Right renal cortex interstitium (tissue), 3 donors: ENCODE results near the gene SPINDOC. TPM values are rescaled to one million over a fixed set of nuclear protein-coding genes. Genes with fewer than 3 reads are reported as not detected.
A peak's percentile ranks its signal among the peaks of the same experiment; 100 is the strongest.
"Not testable (repeated sequence)": the region's sequence is repeated elsewhere in the genome, so short reads cannot be mapped to it uniquely, and the experiment has no call there.

ENCODE experiments used
- DNase-seq, 3 donors: peaks; one replicate each; pipeline ENCODE4 v3.0.0-alpha.2; 2013; ENCODE audit warnings: low read depth in 3 of 3, low spot score in 2 of 3
- polyA plus RNA-seq, 3 donors: library from polyadenylated mRNA; unstranded; fragments of 120-200 nt; gene quantifications; one replicate each; pipeline ENCODE4 v1.2.1, GENCODE V29; 2013; ENCODE audit not compliant: insufficient read length in 3 of 3

The SPINDOC gene, protein sequence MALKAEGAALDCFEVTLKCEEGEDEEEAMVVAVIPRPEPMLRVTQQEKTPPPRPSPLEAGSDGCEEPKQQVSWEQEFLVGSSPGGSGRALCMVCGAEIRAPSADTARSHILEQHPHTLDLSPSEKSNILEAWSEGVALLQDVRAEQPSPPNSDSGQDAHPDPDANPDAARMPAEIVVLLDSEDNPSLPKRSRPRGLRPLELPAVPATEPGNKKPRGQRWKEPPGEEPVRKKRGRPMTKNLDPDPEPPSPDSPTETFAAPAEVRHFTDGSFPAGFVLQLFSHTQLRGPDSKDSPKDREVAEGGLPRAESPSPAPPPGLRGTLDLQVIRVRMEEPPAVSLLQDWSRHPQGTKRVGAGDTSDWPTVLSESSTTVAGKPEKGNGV
- 10 to 100 TPM; 21.7 to 26.8 (median 23.4) TPM for polyA plus RNA-seq

DNA sequence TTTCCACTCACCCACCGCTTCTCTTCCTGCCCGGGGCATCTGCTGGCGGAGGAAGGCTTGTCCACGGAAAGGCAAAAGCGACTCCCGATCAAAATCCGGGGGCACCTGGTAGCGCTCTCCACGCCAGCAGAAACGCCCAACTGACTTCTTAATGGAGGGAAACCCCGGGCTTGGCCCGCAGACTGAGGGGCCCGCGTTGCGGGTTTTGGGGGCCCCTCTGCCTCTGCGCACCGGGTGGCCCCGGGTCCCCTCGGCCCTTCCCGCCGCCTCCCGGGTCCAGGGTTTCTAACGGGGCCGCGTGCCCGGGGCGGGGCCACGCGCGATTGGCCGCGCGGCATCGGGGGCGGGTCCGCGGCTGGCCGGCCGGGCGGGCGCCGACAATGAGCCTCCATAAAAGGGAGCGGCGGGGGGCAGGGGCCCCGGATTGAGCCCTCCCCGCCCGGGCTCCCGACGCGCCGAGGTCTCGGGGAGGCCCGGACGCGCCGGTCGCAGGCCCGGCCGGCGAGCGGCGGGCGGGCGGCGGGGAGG, at the start of gene SPINDOC:
Gene SPINDOC, plus strand, starts transcription at position 422 of the 528 bp plus-strand sequence. CDS start 231 bp downstream, outside the sequence.
- no peak for DNase-seq

DNA sequence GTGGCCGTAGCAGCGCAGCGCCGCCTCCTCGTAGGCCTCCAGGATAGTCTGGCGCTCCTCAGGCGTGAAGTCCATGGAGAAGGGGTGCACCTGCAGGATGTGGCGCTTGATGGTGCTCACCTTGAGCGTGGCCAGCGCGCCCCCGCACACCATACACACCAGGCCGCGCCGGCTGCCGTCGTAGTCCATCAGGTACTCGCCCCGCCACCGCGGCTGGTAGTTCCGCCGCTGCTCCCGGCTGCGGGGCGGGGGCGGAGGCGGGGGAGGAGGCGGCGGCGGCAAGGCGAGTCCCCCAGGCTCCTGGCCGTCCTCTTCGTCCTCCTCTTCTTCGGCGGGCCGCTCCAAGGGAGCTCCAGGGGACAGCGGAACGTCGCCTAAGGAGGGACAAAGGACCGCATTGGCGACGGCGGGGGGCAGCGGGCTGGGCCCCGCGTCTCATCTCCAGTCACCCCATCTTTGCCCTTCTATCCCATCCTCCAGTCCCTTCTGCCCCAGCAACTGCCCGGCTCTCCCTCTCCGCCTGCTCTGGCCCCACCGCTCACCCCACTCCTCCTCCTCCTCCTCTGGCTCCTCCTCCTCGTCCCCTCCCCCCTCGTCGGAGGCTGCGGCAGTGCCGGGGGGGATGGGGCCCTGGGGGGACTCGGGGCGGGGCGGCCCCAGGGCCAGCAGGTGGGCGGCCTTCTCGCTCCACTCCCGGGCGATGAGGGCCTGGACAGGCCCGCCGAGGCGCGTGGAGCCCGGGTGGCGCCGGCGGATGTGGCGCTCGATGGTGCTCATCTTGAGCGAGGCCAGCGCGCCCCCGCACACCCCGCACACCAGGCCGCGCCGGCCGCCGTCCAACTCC, 49.5 kb upstream of the SPINDOC start:
- DNase-seq = no peak

DNA sequence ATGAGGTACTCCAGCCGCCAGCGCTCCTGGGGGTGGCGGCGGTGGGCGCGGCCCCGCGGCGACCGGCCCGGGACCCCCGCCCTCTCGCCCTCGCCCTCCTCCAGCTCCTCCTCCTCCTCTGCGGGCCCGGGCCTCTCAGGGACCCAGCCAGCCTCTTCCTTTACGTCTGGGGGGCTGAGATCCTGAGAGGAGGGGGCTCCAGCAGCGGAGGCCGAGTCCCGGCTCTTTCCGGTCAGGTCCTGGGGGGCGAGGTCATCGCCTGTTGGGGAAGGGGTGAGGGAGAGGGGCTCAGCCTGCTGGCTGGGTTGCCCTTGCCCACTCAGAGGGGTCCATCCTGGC, 48.9 kb upstream of the SPINDOC start:
- DNase-seq = no peak

DNA sequence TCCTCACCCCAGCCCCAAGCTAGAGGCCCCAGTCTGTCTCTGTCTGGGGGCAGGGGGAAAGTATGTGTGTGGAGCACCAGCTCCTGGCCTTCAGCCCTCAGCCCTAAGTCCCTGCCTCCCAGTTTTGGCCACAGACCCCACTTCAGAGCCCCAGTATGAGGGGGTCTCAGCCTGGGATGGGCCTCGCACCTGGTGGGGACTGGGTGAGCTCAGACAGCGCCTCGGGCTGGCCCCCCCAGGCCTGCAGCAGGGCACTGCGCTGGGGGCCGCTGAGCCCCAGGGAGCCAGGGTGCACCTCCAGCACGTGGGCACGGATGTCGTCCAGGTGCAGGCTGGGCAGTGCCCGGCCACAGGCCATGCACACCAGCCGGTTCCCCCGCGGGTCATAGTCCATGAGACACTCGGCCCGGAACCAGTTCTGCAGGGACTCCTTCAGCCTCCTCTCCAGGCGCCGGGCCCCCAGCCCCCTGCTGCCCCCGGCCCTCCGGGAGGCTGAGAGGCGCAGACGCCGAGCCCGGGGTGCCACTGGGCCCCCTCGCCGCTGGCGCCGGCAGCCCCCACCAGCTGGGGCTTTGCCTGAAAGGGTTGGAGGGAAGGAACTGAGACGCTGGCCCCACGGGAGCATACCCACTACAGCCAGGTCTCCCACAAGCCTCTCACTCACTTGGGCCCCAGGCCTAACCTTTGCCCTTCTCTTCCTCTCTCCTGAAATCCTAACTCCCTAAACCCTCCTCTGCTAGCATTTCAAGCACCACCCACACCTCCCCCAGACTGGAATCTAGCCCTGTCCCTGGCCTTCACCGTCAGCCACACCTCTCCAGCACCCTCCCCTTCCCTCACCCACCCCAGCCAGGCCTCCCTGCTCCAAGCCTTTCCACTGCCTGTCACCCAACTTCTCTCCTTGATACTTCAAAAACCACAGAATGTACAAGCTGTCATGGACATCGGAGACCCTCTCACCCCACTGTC, 48.3 kb upstream of the SPINDOC start:
- DNase-seq = no peak

DNA sequence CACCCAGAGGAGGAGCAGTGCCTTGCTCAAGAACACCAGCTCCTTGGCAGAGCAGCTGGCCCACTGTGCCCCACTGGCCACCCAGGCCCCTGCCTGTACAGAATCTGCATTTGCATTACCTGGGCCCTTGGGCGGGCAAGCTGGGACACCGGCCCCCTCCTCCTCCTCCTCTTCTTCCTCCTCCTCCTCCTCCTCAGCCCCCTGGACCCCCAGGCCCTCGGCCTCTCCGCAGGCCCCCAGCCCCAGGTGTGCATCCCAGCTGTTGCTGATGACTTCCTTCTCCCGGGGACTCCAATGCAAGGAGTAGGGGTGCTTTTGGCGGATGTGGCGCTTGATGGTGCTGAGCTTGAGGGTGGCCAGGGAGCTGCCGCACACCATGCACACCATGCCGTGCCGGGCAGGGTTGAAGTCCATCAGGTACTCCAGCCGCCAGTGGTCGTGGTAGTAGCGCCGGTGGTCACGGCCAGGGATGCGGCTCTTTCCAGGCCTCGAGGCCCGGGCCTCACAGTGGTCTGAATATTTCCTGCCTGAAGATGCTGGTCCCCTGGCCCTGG, 47.5 kb upstream of the SPINDOC start:
- DNase-seq = no peak

DNA sequence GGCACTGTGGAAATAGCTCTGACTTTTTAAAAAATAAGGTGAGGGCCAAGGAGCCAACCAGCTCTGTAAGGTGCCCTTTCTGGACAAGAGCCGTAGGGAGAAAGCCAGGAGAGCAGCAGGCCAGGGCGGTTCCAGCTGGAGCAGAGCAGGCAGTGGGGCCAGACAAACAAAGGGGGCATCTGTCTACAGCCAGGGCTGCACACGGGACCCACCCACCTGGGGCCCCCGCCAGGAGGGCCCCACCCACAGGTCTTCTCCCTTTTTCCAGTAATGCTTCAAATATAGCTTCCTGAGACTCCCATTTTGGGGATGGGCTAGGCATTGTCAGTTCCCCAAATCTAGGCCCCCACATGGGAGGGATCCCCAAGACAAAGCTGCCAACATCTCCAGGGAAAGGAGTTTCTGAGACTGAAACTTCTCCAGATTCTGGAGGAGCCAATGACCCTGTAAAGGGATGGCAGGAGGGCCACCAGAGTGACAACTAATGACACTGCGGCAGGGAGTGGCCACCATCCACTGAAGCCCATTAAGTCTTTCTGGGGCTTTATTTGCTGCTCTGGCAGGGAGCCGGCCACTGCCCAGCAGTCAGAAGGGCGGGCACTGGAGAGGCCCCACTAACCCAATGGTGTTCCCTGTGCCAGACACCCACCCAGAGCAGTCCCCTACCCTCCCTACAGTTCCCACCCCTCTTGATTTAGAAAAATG, 46.6 kb upstream of the SPINDOC start:
- no peak for DNase-seq

DNA sequence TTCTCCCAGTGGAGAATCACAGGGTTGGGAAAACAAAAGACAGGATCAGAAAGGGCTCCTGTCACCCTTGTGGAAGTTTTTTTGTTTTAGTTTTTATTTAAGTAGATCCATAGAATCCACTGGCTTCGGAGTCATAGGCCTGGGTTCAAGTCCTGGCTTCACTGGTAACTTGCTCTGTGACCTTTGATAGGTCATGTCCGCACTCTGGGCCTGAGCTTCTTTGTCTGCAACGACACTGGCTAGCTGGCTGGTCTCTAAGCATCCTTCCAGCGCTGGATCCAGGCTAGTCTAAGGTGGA, 46.0 kb upstream of the SPINDOC start:
- no peak for DNase-seq

DNA sequence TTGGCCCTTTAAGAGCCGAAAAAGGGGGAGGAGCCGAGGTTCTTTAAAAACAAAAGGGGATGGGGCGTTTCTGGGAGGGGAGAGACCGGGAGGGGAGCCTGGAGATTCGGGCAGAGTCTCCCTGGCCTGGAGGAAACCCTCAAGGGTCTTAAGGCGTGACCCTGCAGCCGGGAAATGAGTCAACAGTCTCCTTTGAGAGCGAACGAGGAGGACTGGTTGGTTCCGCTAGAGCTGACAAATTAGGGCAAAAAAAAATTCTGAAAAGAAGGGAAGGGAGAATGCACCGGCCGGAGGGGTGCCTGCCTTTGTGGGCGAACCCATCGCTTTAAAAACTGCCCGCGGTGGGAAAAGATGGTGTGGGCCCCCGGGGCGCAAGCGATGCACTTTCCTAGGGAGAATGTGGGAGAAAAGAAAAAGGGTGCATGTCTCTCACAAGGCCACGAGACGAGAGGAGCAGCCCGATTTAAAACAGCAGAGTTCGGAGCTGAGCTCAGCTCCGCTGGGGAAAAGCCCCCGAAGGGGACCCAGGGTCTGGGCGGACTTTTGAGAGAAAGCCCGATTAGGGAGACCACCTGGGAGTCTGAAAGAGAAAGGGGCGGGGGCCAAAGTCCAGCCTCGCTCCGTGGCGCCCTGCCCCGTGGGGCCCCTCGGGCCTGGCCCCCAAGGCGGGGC, 45.6 kb upstream of the SPINDOC start:
- DNase-seq = peak in 1 of 3 donors; percentile 56

DNA sequence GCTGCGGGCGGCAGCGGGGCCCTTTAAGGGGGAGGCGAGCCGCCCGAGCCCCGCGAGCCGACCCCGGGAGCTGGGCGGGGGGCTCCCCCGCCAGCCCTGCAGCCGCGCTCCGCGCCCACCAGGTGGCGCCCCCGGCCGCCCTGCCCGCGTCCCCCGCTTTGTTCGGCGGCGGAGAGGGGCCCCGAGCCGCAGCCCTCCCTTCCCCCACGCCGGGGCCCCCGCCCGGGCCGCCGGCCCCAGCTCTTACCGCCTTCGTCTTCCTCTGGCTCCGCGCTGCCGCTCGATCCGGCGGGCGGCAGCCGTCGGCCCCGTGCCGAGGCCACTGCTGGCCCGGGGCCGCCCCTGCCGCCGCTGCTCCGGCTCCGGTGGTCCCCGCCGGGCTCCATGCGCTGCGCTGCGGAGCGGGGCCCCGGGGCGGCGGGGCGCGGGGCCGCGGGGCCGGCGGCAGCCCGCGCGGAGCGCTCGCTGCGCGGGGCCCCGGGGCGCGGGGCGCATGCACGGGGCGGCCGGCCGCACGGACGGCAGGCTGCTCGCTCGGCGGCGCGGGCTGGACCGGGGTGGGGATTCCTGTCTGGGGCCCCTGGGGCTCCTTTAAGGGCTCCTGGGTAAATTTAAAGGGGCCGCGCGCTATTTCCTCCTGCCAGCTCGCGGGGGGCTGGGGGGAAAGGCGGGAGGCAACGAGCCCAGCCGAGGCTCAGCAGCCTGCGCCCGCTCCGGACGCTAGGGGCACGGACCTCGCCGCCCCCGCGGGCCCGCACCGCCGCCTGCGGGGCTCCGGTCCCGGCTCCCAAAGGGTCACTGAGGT, 44.8 kb upstream of the SPINDOC start, which contains the start of gene ZFTA:
Gene ZFTA, minus strand, starts transcription at position 539 of the 805 bp plus-strand sequence. Its CDS starts 153 bp downstream, at position 386.
- DNase-seq = peak in 1 of 3 donors; percentile 49

DNA sequence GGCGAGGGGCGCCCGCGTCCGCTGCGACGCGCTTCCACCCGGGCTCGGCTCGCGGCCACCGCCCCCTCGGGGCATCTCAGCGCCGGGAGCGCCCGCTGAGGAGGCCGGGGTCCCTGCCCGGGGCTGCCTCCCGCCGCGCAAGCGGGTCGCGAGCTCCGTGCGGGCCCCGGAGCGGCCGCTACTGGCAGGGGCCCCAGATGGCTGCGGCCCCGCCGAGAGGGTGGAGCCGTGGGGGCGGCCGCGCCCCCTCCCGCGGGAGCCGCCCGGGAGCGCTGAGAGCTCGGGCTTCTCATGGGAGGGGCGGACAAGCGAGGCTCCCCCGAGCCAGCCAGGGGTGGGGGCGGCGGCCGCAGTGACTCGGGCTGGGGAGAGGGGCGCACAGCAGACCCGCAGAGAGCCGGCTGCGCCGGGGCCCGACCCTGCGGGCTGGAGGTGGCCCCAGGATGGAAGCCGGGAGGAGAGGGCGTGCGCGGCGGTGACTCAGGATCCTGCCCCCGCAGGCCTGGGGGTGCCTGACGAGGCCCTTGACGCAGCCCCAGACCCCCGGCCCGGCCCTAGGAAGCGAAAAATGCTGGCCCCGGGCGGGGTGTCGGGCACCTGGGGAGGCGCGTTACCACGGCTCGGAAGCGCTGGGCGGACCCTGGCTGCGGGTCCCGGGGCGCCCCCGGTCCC, 44.1 kb upstream of the SPINDOC start:
- no peak for DNase-seq

DNA sequence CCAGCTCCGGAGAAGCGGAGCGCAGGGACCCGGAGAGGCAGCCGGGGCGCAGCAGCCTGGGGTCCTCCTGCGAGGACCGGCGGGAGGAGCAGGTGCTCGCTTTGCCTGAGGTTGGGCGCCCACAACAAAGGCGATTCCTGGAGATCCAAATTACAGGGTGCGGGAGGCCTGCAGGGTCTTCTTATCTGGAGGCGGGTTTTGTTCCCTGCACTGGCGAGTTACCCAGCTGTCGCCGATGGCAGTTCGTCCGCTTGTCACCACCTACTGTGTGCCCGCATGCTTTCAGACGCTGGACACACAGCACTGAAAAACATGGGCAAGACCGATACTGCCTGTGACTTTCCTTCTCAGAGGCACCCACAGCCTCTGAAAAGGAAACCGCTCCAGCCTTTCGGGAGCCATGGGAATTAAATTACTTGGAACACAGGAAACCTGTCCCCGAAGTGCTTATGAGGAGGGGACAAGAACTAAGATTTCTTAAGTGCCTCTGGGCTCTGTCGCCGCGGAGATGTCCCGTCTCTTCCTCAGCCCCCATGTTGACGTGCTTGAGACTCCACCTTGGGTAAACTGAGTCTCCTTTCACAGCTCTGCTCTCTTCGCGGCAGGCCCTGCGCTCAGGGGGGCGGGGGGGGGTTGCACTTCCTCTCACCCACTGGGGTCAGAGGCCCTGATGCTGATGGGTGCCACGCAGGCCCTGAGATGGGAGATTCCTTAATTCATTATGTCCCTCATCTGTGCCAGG, 43.4 kb upstream of the SPINDOC start:
- DNase-seq = no peak

DNA sequence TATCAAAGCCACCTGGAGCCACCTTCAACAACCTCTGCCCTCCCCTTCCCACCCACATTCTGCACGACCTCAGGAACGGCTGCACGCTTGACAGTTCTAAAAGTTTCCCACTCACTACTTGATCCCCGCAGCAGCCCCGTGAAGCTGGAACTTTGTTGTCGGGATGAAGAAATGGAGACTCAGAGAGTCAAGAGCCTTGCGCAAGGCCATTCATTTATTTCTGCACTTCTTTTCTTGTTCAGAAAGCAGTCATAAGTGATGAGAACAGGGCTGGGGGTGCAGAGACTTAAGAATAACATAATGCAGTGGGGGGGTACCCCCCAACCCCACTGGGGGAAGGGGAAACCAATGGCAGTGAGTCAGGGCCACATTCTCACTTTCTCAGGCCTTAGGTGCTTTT, 42.5 kb upstream of the SPINDOC start:
- DNase-seq = no peak

DNA sequence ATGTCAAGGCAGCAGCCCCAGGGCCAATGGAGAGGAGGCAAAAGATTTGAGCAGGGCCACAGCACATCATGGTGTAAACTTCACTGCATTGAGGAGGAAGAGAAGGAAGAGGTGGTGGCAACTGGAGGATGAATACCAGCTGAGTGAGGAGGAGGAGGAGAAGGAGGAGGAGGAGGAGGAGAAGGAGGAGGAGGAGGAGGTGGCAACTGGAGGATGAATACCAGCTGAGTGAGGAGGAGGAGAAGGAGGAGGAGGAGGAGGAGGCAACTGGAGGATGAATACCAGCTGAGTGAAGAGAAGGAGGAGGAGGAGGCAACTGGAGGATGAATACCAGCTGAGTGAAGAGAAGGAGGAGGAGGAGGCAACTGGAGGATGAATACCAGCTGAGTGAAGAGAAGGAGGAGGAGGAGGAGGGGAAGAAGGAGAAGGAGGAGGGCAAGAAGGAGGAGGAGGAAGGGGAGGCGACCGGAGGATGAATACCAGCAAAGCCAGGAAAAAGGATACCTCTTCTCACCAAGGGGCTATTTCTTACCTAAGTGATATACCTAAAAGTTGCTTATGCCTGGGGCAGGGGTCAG, 41.4 kb upstream of the SPINDOC start:
- not testable (repeated sequence) for DNase-seq

DNA sequence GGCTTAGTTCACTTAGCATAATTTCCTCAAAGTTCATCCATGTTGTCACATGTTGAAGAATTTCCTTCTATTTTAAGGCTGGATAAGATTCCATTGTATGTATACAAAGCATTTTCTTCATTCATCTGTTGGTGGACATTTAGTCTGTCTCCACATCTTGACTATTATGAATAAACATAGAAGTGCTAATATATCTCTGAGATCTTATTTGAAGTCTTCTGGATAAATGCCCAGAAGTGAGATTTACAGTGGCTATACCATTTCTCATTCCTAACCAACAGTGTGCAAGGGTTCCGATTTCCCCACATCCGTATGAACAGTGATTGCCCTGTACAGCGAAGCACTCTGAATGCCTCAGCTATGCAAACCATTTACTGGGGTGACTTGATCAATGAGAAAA, 38.1 kb upstream of the SPINDOC start:
- no peak for DNase-seq

DNA sequence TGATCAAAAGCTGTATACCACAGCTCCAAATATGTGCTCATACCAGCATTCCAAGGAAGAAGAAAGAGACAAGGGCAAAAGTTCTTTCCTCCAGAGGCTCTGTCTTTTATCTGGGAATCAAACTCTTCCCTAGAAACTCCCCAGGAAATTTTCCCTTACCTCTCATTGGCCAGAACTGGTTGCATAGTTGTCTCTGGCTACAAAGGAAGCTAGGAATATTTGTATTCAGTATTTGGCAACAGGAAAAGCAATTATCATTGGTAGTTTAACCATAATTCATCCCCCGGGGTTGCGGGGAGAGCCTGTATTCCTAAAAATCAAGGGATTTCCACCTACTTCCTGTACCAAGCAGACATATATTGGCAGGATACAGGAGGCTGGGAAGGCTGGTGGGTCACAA, 34.2 kb upstream of the SPINDOC start:
- DNase-seq = no peak

DNA sequence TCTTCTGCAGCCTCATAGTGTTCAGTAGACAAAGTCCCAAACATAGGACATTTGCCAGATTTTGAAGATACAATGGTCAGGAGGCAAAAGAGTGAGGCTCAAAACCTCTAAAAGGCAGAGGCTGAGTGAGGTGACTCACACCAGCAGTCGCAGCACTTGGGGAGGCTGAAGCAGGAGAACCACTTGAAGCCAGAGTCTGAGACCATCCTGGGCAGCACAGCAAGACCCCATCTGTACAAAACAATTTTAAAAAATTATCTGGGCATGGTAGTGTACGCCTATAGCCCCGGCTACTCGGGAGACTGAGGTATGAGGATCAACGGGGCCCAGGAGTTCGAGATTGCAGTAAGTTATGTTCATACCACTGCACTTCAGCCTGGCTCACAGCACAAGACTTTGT, 30.5 kb upstream of the SPINDOC start:
- no peak for DNase-seq
